K562 (cell line): ENCODE measurements around the gene PRRT1. TPM values are rescaled to one million over a fixed set of nuclear protein-coding genes. Genes with fewer than 3 reads are reported as not detected.

Source experiments
- MTA1 ChIP-seq: fragments of 450-650 bp; IDR thresholded peaks from 2 replicates; pipeline ENCODE4 v1.6.1; 2017; ENCODE audit warnings: borderline replicate concordance
- polyA plus RNA-seq, 8 experiments: library from polyadenylated mRNA; depleted of rRNA in 4 of 8; stranded (reverse) in 5 of 8; unstranded in 3 of 8; fragments of >200 nt; fragmentation: Nextera tagmentation in 2 of 8; fragmentation: Illumina TruSeq in 1 of 8; extraction: Ambion mirVana in 2 of 8; extraction: Trizol in 1 of 8; gene quantifications; 2 replicates each; pipeline versions ENCODE4 v1.2.1 to v1.2.3, GENCODE V29; 2011 to 2014; ENCODE audit warnings: inconsistent platforms in 1 of 8, missing spikeins in 1 of 8
- total RNA-seq, 7 experiments: library from RNA; depleted of rRNA in 6 of 7; stranded (reverse); fragments of >200 nt in 6 of 7; fragmentation: Illumina TruSeq in 2 of 7; extraction: Trizol in 2 of 7; gene quantifications; 2 replicates each; pipeline versions ENCODE4 v1.2.1 to v1.2.3, GENCODE V29; 2011 to 2021; ENCODE audit warnings: low replicate concordance in 1 of 7
- TF ChIP-seq, protein P1 (sequence below): sonication (generic); formaldehyde crosslinking; IDR thresholded peaks from 2 replicates; pipeline ENCODE4 v1.8.1; 2023; ENCODE audit warnings: mild to moderate bottlenecking, missing genetic modification reagents
- TF ChIP-seq, protein P2 (sequence below): fragments of 250-450 bp; sonication (Bioruptor Pico); IDR thresholded peaks from 2 replicates; pipeline ENCODE4 v1.6.1; 2021; ENCODE audit warnings: mild to moderate bottlenecking
- TF ChIP-seq, protein P3 (sequence below): fragments of 450-650 bp; IDR thresholded peaks from 2 replicates; pipeline ENCODE4 v1.6.1; 2017; ENCODE audit warnings: antibody characterized with exemption, mild to moderate bottlenecking

The PRRT1 gene
- total and polyA plus RNA-seq, 9 of the 15 experiments (the other 6 are each of a cell fraction or from before 2014, with no cell fraction given): 0.14 to 3.5 (median 0.41) TPM

DNA sequence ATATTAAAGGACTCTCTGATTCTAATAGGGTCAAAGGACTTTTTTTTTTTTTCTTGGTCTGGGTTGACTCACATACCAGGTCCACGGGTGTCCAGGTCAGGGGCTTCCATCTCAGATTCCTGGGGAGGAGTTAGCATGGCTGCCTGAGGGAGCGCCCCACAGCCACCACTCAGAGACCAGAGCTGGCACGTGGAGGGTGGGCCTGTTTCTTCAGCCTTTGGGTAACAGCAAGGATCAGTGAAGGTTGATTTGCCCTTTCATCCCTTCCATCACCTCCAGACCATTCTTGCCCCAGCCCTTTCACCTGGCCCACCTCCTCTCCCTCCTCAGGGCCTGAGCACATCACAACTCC, 46.6 kb upstream of the PRRT1 start (continued):
- TF ChIP-seq, protein P1, sequence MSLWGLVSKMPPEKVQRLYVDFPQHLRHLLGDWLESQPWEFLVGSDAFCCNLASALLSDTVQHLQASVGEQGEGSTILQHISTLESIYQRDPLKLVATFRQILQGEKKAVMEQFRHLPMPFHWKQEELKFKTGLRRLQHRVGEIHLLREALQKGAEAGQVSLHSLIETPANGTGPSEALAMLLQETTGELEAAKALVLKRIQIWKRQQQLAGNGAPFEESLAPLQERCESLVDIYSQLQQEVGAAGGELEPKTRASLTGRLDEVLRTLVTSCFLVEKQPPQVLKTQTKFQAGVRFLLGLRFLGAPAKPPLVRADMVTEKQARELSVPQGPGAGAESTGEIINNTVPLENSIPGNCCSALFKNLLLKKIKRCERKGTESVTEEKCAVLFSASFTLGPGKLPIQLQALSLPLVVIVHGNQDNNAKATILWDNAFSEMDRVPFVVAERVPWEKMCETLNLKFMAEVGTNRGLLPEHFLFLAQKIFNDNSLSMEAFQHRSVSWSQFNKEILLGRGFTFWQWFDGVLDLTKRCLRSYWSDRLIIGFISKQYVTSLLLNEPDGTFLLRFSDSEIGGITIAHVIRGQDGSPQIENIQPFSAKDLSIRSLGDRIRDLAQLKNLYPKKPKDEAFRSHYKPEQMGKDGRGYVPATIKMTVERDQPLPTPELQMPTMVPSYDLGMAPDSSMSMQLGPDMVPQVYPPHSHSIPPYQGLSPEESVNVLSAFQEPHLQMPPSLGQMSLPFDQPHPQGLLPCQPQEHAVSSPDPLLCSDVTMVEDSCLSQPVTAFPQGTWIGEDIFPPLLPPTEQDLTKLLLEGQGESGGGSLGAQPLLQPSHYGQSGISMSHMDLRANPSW (CRISPR knock-in tag): no peak
- TF ChIP-seq MTA1: no peak
- TF ChIP-seq, protein P2, sequence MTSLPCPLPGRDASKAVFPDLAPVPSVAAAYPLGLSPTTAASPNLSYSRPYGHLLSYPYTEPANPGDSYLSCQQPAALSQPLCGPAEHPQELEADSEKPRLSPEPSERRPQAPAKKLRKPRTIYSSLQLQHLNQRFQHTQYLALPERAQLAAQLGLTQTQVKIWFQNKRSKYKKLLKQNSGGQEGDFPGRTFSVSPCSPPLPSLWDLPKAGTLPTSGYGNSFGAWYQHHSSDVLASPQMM: no peak
- TF ChIP-seq, protein P3, sequence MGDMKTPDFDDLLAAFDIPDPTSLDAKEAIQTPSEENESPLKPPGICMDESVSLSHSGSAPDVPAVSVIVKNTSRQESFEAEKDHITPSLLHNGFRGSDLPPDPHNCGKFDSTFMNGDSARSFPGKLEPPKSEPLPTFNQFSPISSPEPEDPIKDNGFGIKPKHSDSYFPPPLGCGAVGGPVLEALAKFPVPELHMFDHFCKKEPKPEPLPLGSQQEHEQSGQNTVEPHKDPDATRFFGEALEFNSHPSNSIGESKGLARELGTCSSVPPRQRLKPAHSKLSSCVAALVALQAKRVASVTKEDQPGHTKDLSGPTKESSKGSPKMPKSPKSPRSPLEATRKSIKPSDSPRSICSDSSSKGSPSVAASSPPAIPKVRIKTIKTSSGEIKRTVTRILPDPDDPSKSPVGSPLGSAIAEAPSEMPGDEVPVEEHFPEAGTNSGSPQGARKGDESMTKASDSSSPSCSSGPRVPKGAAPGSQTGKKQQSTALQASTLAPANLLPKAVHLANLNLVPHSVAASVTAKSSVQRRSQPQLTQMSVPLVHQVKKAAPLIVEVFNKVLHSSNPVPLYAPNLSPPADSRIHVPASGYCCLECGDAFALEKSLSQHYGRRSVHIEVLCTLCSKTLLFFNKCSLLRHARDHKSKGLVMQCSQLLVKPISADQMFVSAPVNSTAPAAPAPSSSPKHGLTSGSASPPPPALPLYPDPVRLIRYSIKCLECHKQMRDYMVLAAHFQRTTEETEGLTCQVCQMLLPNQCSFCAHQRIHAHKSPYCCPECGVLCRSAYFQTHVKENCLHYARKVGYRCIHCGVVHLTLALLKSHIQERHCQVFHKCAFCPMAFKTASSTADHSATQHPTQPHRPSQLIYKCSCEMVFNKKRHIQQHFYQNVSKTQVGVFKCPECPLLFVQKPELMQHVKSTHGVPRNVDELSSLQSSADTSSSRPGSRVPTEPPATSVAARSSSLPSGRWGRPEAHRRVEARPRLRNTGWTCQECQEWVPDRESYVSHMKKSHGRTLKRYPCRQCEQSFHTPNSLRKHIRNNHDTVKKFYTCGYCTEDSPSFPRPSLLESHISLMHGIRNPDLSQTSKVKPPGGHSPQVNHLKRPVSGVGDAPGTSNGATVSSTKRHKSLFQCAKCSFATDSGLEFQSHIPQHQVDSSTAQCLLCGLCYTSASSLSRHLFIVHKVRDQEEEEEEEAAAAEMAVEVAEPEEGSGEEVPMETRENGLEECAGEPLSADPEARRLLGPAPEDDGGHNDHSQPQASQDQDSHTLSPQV: no peak
- TF ChIP-seq, all 486 proteins: peak for 0
